Kidney glomerular epithelial cell (primary cell): ENCODE results near the gene NPFFR1.
A peak's percentile ranks its signal among the peaks of the same experiment; 100 is the strongest.
"Not testable (repeated sequence)": the region's sequence is repeated elsewhere in the genome, so short reads cannot be mapped to it uniquely, and the experiment has no call there.

ENCODE experiments used
- DNase-seq: peaks from one replicate; lab custom pipeline; 2025; lab: John Stamatoyannopoulos, UW

The NPFFR1 gene

GRCh38 chr10:70255329-70256299 is 28.2 kb downstream of the NPFFR1 start:
- peak; percentile 92 for DNase-seq

GRCh38 chr10:70254778-70255328 is 29.0 kb downstream of the NPFFR1 start:
- DNase-seq, result no peak

- no peak for DNase-seq
Measured at GRCh38 chr10:70253878-70254765, 29.7 kb downstream of the NPFFR1 start.

DNA sequence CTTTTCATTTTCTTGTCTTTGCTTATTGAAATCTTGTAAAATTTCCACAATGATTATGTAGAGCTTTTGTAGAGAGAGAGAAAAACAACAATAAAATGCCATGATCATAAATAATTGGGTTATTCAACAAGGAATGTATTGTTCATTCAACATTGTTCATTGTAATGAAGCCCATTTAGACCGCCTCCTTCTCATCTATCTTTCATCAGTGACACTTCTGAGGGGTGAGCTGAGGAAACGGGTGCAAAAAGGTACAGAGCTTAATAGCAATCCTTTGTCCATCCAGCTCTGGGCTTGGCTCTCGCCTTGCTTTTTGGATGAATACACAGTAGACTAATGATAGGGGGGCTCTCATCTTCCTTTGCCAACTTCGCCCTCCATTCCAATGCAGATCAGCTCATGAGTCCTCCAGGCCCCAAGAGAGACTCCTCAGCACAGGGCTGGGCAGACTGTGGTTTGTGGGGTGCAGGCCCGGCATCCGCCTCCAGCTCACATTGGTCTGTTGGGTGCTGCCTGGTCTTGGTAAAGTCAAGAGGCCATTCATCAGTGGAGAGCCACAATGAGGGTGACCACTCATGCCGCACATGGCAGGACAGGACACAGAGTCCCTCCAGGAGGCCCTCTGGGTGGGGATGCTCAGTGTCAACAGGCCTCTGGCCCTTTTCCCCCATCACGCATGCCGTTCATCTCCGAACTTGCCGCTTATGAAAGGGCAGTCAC is 32.7 kb downstream of the NPFFR1 start:
- no peak for DNase-seq

GRCh38 chr10:70247360-70247759 is 36.4 kb downstream of the NPFFR1 start:
- DNase-seq, result no peak

- DNase-seq, result no peak
Measured at GRCh38 chr10:70241081-70241480, 42.7 kb downstream of the NPFFR1 start.

DNA sequence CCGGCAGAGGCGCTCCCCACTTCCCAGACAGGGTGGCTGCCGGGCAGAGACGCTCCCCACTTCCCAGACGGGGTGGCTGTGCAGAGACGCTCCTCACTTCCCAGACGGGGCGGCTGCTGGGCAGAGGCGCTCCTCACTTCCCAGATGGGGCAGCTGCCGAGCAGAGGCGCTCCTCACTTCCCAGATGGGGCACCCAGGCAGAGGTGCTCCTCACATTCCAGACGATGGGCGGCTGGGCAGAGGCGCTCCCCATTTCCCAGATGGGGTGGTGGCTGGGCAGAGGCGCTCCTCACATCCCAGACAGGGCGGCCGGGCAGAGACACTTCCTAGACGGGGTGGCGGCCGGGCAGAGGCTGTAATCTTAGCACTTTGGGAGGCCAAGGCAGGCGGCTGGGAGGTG is 43.8 kb downstream of the NPFFR1 start:
- DNase-seq, result not testable (repeated sequence)

- DNase-seq, result not testable (repeated sequence)
Measured at GRCh38 chr10:70239077-70239976, 44.5 kb downstream of the NPFFR1 start.

- not testable (repeated sequence) for DNase-seq
Measured at GRCh38 chr10:70237958-70238536, 45.8 kb downstream of the NPFFR1 start.

GRCh38 chr10:70234668-70235447 is 48.9 kb downstream of the NPFFR1 start:
- no peak for DNase-seq

DNA sequence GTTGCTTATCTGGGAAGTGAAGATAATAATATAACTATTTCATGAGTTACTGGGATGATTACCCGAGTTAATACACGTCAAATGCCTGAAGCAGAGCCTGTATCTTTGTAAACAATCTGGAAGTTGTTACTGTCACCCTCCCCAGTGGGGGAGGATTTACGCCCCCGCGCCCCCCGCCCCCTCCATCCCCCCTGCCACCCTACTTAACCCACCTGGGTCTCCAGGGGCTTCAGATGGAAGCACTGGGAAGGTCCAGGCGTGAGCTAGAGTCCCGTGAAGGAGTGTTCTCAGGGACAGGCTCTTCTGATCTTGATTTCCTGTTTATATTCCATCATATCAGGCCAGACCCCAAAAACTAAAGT is 49.9 kb downstream of the NPFFR1 start:
- DNase-seq, result no peak

DNA sequence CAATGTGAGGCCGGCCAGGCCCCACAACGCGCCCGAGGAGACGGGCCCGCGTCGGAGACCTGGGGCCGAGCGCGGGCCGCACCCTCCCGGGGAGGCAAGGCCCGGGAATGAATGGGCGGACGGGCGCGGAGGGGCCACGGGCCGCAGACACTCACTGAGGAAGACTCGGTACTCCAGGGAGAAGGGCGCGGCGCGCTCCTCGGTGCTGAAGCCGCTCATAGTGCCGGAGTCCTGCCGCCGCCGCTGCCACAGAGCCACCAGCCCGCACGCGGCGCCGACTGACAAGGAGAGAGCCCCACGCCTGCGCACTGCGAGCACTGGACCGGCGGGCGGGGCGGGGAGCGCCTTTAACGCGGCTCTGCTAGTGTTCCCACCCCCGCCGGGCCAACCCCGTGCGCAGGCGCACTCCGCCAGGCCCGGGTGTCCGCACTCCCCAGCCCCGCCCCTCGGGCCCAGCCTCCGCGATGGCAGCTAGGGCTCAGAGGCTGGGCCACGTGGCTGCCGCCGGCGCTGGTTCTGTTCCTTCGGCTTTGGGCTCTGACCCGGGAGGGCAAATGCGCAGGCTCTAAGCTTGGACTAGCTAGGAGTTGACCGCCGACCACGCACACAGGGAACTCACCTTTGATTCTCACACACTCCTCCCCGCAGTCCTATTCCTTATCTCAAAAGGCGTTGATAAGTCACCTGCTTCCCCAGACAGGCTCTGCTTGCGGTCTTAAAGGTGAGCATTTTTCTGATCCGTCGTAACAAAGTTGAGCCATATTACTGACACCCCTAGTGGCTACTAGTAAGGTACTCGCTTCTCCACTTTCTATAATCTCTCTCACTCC is 50.5 kb downstream of the NPFFR1 start, which contains the start of gene PPA1:
TSS of gene PPA1 (minus strand) at position 321 of the 830 bp plus-strand sequence. CDS start at position 219, 102 bp downstream.
- DNase-seq, result peak; percentile 93

- no peak for DNase-seq
Measured at GRCh38 chr10:70232859-70233108, 51.0 kb downstream of the NPFFR1 start.

DNA sequence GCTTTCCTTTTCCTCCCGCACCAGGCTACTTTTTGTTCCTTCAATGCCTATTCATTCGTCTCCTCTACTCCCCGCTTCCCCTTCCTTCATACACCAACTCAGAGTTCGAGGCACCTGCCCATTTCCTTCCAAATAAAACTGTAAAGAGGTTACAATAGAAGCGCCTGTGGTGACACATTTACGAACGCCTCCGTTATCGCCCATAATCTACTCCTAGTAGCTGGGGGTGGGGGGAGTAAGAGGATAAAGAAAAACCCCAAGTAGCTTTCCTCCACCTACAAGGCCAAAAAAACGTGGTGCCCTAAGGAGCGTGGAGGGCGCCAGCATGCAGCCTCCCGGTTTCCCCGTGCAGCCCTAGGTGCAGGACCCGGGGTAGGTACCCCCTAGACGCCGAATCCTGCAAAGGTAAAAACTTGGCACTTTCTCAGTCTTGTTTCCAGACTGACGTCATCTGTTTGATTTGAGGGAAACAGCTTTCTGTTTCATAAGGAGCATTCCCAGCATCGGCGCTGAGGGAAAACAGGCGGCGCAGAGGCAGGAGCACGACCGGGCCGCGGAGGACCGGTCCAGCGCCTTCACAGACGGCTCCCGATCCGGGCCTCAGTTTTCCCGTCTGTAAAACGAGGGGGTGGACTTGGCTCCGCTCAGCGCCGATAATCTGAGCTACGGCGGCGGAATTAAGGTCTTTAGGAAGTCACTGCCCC is 51.5 kb downstream of the NPFFR1 start:
- DNase-seq, result peak; percentile 46

DNA sequence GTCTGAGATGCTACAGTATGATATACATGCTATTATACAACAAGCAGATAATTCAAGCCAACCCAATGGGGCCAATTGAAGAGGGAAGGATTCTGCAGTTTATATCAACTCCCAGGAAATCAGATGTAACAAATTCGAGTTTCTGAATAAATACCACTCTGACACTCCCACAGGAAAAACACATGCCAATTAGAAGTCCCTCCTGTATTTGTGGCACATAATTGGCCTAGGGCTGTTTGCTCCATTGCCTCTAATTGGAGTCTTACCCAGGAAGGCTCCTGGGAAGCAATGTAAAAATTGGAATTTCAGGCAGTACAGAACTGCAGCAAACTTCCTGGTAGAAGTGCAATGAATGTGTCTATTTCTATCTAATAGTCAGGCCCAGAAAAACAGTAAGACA is 55.3 kb downstream of the NPFFR1 start:
- DNase-seq, result no peak

- peak; percentile 68 for DNase-seq
Measured at GRCh38 chr10:70227548-70228320, 56.1 kb downstream of the NPFFR1 start.

- DNase-seq, result no peak
Measured at GRCh38 chr10:70223728-70224127, 60.1 kb downstream of the NPFFR1 start.
